T47D (cell line): ENCODE measurements around the gene NT5E.
A peak's percentile ranks its signal among the peaks of the same experiment; 100 is the strongest.

Experiments used
- DNase-seq, 2 experiments: peaks; one replicate each; pipeline versions ENCODE4 v3.0.0 to v3.0.0-alpha.2; 2011 to 2012; ENCODE audit warnings: low read depth in 1 of 2, low spot score in 1 of 2
- JUND ChIP-seq: IDR thresholded peaks from 2 replicates; pipeline ENCODE4 v1.6.1; 2012; ENCODE audit warnings: low read depth
- in situ Hi-C: cut with HindIII; loops from 2 replicates; pipeline ENCODE4 v1.10.0; 2016; ENCODE audit warnings: low sequenced_read_pairs, low pct_unique_long_range_greater_than_20kb

NT5E gene

DNA sequence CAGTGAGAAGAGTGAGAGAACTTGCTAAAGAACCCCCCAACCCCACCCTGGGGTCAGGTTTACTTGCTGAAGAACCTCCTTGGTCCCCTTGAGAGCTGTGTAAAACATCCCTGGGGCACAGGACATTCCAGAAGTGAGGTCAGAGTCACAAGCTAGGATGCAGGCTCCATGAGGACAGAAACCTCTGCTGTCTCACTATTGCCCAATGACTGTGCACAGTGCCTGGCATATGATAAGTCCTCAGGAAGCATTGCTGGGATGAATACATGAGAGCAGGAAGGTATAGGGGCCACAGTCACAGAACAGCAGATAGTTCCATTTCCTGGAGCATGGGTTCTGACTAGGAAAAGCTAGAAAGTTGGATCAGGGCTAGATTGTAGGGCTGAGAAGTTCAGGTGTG, 18.4 kb downstream of the NT5E start:
- no peak for TF ChIP-seq JUND
- no peak for DNase-seq
- in situ Hi-C loops = no loop called here

DNA sequence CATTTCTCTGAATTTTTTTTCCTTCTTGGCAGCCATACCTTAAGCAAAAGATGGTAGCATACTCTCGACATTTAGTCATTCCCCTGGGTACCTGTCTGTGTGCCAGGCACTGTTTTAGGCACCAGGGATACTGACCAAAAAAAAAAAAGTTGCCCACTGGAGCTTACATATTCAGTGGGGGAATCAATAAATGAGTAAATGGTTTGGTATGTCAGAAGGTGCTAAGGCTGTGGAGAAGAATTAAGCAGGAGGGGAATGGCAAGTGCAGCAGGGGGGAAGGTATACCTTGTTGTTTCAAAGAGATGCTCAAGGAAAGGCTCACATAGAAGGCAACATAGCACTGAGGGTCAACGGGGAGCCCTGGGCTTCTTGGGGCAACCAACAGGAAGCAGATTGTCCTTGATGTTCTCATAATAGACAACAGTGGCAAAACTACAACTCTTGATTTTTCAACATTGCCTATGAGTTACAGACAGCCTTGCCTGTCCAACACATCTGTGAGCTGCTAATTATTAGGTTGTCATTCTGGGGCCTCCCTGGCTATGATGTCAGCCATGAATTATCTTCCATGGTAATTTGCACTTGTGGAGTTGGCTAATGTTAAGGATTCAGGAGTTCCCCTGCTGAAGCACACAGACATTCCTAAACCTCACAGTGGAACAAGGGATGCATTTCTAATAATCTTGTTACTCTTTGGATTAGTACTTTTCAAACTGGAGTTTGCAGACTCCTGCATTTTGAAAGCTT, 19.6 kb downstream of the NT5E start:
- in situ Hi-C loops = no loop called here
- no peak for DNase-seq
- TF ChIP-seq JUND = no peak

DNA sequence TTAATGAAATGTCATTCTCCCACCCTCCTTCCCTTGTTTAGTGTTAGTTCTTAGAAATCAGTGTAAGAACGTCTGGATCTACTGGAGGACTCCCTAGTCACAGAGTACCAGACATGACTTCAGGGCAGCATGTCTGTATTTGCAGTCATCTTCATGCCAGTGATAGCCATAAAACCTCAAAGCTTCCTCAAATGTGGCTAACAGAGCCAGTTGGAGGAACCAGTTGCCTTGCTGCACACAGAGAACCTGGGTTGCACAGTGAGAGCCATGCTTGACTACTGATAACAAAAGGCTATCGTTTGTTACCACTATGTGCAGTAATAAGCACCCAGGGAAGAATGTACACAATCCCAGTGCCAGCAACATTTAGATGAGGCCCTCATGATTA, 20.1 kb downstream of the NT5E start:
- DNase-seq = no peak
- no peak for TF ChIP-seq JUND
- in situ Hi-C loops = no loop called here

DNA sequence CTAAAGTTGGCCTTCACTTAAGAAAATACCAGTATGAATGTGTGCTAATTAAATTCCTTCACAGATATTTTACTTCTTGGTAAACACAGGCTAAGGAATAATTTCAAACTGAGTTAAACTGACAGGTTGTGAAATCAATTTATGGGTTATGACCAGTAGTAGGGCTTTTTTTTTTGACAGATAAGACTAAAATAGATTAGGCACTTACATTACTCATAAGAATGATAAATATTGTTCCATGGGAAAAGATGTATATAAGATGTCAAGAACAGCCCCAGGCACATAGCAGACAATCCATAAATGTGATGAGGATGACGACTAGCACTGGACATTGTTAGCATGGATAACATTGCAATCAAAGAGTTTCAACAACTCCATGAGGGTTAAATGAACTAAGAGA, 22.9 kb downstream of the NT5E start:
- DNase-seq = peak in 1 of 2 experiments; percentile 24
- in situ Hi-C loops = no loop called here
- TF ChIP-seq JUND = no peak

DNA sequence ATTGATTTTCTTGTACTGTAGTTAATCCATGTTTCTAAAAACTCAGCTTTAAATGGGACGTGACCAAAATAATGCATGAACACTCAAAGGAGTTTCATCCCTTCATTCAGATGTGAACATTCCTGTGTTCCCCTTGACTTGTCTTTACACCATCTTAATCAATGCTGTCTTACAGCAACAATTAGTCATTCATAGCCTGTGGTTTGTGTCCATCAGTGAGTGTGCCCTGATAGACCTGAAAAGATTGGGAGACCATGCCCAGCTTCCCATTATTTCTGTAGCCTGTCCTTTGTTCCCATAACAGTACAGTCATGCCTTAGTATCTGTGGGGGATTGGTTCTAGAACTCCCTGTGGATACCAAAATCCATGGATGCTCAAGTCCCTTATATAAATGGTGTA, 23.9 kb downstream of the NT5E start:
- TF ChIP-seq JUND = no peak
- DNase-seq = no peak
- in situ Hi-C loops = no loop called here

DNA sequence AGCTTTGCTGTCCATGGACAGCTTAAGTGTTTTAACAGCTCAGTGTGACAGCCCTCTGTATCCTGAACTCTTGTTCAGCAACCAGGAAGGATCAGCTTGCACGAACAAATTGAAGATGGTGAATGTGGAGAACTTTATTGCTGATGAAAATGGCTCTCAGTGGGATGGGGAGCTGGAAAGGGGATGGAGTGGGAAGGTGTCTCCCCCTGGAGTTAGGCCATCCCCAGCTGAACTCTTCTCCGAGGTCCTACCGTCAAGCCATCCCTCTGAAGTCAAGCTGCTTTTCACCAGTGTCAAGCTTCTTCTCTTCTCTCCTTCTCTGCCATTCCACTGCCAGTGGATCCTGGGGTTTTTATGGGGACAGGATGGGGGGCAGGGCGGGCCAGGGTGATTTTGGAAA, 26.6 kb downstream of the NT5E start:
- DNase-seq = no peak
- in situ Hi-C loops = no loop called here
- no peak for TF ChIP-seq JUND

DNA sequence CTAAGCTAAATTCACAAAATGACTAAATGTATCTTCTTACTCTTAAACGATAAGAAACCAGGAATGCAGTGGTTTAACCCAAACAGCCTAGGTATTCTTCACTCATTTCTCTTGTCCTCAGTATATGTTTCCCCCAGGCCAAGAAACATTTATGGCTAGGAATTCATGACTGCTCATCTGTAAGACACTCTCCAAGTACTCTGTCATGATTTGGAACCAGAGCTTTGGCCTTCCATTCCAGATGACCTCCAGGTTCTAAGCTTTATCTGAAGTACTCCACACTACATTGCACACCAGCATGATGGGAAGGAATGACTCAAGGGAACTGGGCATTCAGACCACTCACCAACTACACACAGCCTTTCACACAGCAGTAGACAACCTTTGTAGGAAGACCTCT, 29.3 kb downstream of the NT5E start:
- in situ Hi-C loops = no loop called here
- no peak for TF ChIP-seq JUND
- DNase-seq = no peak

DNA sequence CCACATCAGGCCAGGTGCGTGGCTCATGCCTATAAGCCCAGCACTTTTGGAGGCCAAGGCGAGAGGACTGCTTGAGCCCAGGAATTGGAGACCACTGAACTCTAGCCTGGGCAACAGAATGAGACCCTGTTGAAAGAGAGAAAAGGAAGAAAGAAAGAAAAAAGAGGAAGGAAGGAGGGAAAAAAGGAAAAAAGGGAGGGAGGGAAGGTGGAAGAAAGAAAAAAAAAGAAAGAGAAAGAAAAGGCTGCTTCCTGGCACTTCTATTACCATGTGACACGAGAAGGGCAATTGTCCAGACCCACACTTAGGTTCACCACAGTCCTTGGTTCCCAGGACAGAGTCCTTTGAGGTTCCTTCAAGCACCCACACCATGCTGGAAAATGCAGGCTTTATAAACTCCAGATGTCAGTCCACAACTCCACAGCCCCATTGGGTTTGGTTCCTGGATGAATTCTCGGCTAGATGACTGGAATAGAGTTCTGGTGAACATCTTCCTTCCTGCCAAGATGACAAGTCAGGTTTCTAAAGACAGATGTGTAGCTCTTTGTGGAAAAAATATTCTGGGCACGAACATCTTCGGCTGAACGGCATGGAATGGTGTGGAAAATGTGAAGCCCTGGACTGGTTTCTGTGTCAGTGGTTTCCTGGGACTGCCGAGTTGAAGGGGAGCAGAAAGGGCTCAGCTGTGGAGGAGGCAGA, 32.5 kb downstream of the NT5E start:
- no peak for DNase-seq
- in situ Hi-C loops = no loop called here
- TF ChIP-seq JUND = no peak

DNA sequence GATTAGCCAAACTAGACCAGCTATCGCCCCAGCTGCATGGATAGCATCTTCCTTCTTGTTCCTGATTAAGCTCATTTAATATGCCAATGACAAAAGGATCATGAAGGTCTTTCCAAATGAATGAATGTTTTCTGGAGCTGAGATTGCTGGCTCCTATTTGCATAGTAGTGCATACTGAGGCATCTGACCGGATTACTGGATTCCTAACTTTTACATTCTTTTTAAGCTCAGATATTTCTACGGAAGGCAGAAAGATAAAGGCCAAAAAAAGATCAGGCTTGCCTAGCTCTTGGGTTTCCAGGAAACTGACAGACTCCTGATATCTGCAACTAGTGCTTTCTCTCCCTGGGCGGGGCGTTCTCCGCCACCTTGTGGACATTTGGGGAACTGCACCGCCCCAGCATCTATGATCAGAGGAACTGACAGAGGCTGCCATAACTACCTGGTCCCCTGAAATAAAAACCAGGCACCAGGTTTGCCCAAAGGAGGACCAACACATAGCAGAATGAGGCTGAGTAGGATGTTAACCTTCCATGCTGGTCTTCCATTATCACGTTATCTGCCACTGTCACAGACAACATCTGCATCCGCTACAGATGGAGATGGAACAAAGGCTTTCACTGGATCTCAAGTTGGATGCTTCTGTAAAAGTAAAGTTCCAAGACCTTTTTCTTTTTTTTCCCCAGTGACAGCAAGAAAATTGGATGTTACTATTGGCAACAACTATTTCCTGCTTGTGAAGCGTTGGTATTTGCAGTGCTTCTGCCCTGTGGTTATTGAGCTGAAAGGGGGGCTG, 33.2 kb downstream of the NT5E start:
- DNase-seq = peak in 1 of 2 experiments; percentile 59
- in situ Hi-C loops = no loop called here
- no peak for TF ChIP-seq JUND

DNA sequence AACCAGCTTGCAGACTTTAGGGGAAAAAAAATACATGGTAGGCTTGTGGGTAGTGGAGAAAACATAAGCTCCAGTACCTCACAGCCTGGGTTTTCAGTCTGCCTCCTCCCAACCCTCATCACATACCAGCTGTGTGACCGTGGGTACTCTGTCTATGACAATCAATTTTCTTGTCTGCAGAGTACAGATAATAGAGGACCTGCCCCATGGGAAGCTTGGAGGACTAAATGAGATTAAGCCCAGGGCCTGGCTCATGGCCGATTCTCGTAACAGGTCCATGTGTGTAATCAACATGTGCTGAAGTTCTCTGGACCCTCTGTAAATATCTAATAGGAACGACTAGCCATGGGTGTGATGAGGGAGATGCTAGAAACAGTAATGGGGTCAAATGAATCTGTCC, 34.0 kb downstream of the NT5E start:
- TF ChIP-seq JUND = no peak
- in situ Hi-C loops = no loop called here
- no peak for DNase-seq

DNA sequence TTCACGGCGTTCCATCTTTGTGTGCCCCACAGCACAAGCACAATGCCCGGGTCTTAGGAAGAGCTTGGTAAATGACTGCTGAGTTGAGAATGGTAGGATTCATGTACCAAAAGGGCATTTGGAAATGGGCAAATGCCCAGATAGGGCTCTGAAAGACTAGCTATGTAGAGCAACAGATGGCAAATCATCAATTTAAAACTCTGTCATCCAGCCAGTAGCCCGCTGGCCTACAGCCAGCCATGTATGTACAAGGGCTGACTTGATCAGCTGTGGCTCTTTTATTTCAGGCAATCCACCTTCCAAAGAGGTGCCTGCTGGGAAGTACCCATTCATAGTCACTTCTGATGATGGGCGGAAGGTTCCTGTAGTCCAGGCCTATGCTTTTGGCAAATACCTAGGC, 35.1 kb downstream of the NT5E start:
- no peak for DNase-seq
- in situ Hi-C loops = no loop called here

DNA sequence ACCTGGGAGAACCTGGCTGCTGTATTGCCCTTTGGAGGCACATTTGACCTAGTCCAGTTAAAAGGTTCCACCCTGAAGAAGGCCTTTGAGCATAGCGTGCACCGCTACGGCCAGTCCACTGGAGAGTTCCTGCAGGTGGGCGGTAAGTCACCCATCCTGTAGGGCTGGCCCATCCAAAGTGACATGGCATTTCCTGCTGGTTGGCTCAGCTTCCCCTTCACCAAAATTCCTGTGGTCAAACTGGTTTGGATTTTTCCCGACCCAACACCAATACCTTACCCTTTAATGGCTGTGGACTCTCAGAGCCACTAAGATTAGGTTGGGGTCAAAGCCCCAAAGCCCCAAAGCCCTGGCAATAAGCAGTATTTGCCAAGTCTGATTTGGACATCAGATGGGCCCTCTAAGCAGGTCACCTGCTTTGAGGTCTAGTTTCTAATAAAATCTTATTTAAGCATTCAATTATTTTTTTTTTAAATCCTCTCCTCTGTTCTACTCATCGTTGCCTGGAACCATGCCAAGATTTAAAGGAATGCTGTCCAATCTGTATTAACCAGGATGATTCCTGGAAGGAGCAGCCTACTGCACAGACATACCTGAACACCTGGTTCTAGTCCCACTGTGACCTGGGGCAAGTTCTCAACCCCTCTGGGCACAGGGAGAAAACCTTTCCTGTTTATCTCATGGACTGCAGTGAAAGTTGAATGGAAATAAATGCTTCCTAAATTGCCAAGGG, 40.8 kb downstream of the NT5E start:
- TF ChIP-seq JUND = no peak
- DNase-seq = peak in 1 of 2 experiments; percentile 60
- in situ Hi-C loops = no loop called here

More for the DNA sequence above, 35.1 kb downstream of the NT5E start:
- TF ChIP-seq JUND = no peak
